GM12874 (cell line): ENCODE data around the gene PSAP.

Experiments used
- TF ChIP-seq, protein P1 (sequence below): IDR thresholded peaks from 2 replicates; pipeline ENCODE4 v1.5.1; 2011; ENCODE audit warnings: low read depth, mild to moderate bottlenecking, control low read depth, low read length, moderate library complexity; ENCODE audit not compliant: insufficient read depth

Gene PSAP

DNA sequence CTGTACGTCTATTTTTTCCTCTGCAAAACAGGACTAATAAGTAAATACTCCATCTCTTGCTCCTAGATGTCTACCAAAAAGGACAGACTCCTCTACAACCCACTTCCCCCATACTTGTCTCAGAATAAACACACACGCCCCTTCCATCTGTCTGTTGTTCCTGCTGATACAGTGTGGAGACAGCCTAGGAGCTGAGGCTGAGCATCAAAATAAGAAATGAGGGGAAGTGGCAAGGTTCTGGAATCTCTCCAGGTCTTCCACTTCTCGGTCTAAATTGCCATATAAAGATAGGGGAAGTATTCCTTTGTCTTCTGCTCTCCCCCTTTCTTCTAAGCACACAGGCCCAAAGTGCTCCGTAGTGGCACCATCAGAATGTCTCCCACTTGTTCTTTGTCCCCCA is 47.0 kb downstream of the PSAP start:
- TF ChIP-seq, protein P1, sequence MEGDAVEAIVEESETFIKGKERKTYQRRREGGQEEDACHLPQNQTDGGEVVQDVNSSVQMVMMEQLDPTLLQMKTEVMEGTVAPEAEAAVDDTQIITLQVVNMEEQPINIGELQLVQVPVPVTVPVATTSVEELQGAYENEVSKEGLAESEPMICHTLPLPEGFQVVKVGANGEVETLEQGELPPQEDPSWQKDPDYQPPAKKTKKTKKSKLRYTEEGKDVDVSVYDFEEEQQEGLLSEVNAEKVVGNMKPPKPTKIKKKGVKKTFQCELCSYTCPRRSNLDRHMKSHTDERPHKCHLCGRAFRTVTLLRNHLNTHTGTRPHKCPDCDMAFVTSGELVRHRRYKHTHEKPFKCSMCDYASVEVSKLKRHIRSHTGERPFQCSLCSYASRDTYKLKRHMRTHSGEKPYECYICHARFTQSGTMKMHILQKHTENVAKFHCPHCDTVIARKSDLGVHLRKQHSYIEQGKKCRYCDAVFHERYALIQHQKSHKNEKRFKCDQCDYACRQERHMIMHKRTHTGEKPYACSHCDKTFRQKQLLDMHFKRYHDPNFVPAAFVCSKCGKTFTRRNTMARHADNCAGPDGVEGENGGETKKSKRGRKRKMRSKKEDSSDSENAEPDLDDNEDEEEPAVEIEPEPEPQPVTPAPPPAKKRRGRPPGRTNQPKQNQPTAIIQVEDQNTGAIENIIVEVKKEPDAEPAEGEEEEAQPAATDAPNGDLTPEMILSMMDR, result no peak

GRCh38 chr10:71802715-71803488 is 48.1 kb downstream of the PSAP start:
- TF ChIP-seq, protein P1, result no peak

- TF ChIP-seq, protein P1, result no peak
Measured at GRCh38 chr10:71802235-71802634, 48.8 kb downstream of the PSAP start.

DNA sequence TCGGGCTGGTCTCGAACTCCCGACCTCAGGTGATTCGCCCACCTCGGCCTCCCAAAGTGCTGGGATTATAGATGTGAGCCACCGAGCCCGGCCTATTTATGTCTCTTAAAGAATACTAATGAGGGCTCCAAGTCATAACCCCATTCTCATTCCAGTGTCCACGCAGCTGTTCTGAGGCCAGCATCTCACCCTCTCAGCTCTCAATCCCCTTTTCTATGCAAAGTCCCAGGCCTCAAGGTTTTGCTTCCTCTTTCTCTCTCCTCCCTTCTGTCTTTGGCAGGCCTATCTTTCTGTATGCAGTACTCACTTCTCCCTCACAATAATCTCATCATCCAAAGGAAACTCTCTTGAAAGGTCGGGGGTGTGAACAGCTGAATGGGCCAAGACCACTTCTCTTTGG is 49.7 kb downstream of the PSAP start:
- TF ChIP-seq, protein P1, result no peak

DNA sequence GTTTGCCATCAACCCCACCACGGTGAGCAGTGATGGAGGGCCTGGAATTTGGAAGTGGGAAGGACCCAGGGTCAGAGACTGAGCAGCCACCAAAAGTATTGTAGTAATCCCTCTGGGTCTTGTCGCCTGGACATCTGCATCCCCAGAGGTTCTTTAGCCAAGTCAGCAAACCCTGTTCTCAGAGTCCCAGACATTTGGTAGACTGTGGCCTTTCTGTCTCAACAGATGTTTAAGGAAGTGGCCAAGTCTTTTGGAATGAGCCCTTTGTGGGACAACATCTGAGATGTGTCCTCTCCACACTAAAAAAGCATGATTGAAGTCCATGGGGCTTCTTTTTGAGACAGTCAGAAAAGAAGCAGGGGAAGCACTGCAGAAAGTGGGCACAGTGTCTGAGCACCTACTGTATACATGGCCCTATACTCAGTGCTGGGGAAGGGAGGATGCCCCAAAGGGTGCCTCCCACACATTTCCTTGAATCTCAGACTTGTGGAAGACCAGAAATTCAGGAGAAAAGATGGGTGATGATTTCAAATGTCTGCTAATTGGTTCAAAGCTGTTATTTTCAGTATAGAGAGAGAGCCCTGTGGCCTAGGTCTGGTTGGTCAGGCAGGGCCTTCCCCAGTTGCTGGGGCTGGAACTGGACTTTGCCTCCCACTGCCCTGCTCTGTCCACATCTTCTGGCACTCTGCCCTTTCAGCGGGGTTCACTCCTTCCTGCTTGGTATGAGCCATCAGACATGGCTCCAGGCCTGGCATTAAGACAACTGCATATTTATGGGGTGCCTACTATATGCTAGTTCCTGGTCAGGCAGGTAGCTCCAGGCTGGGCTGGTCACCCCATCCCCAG is 51.2 kb downstream of the PSAP start:
- TF ChIP-seq, protein P1, result no peak

DNA sequence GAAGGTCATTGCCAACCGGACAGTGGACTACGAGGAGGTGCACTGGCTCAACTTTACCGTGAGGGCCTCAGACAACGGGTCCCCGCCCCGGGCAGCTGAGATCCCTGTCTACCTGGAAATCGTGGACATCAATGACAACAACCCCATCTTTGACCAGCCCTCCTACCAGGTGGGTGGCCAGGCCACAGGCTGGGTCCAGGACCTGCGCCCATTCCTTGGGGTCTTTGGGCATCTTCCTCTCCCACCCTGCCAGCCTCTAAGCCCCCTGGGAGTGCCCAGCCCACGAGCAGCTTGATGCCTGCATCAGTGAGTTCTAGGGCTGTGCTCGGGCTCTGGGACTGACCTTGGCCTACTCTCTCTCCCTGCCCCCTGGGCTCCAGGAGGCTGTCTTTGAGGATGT is 51.9 kb downstream of the PSAP start:
- TF ChIP-seq, protein P1, result no peak

DNA sequence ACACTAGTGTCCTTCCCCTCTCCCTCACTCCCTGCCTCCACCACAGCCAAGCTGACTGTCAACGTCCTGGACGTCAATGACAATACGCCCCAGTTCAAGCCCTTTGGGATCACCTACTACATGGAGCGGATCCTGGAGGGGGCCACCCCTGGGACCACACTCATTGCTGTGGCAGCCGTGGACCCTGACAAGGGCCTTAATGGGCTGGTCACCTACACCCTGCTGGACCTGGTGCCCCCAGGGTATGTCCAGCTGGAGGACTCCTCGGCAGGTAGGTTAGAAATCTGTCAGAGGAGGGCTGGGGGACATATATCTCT is 52.8 kb downstream of the PSAP start:
- TF ChIP-seq, protein P1, result no peak
